Activated CD4-positive, alpha-beta T cell treated with anti-CD3 and anti-CD28 coated beads, Interleukin-2, amount 50 U/mL, for 16 hours (primary cell): ENCODE results near the gene FUT3.
"Not testable (repeated sequence)": the region's sequence is repeated elsewhere in the genome, so short reads cannot be mapped to it uniquely, and the experiment has no call there.

Source experiments
- DNase-seq: peaks from one replicate; pipeline ENCODE4 v3.0.0-alpha.2; 2020

FUT3 gene

DNA sequence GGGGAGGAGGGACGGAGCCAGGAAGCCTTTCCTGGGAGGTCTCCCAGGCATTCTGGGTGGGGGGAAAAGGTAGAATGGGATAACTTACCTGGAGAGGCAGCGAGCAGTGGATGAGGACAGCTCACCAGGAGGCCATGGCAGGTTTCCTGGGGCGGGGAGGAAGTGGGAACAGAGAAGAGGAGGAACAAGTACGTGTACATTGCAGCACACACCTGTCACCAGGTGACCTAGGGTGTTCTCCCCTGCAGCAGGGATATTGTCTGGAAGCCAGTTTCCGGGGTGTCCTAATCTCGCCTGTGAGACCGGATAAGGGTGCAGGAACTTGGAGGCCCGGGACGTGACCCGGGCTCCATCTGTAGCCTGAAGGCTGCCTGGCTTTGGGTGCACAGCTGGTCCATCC, at the start of gene FUT3:
Gene FUT3 (minus strand): TSS at position 148 of the 400 bp plus-strand sequence.
- DNase-seq: no peak

DNA sequence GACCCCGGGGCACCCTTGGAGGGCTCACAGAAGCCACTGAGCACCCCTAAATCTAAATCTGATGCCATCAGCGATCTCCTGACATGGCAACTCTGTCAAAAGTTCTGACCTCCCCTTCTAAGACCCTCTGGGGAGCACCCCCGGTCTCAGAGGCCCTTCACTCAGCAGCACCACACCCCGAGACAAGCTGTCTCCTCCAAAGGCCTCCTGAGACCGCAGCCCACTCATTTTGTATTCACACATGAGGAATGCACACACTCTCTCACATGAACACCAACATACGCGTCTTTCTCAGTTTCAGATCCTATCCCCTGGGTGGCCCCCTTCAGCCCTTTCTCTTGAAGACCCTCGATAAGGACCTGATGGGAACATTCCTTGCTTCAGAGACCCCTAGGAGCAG, 49.7 kb upstream of the FUT3 start:
- DNase-seq: no peak

GRCh38 chr19:5899728-5900526, 48.7 kb upstream of the FUT3 start:
- DNase-seq: no peak

GRCh38 chr19:5897189-5897969, 46.1 kb upstream of the FUT3 start:
- DNase-seq: no peak

GRCh38 chr19:5896365-5897076, 45.3 kb upstream of the FUT3 start:
- DNase-seq: no peak

- DNase-seq: no peak
Measured at GRCh38 chr19:5895890-5896289, 44.6 kb upstream of the FUT3 start.

- DNase-seq: no peak
Measured at GRCh38 chr19:5895409-5895808, 44.2 kb upstream of the FUT3 start.

DNA sequence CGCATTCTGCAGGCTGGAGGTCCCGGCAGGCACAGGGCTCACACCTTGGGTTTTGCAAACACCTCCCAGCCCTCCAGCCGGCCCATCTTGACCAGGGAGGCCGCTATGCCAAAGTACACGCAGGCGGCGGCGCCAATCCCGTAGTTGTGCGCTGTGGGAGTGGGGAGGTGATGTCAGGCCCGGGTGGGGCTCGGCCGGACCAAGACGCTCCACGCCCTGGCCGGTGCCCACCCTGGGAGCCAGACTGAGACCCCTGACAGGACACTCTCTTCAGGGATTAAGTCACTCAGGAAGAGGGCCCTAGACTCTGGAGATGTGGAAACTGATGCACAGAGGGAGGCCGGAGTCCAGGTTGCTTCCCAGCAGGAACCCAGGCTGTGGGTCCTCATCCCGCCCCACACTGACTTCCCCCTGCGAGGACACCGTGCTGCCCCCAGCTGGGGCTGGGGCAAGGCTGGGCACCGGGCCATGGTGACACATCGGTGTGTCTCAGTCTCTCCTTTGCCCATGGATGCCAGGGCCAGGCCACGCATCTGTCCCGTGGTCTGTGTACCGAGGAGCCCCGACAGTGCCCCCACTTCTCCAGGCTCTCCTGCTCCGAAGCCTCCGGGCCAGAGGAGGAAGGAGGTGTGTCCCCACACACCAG, 43.6 kb upstream of the FUT3 start:
- no peak for DNase-seq

GRCh38 chr19:5893907-5894703, 42.9 kb upstream of the FUT3 start:
- DNase-seq: no peak

- DNase-seq: no peak
Measured at GRCh38 chr19:5893296-5893903, 42.2 kb upstream of the FUT3 start.

GRCh38 chr19:5892772-5893275, 41.6 kb upstream of the FUT3 start:
- DNase-seq: no peak

- peak; percentile 17 for DNase-seq
Measured at GRCh38 chr19:5891938-5892771, 40.9 kb upstream of the FUT3 start.

GRCh38 chr19:5891572-5891937, 40.3 kb upstream of the FUT3 start:
- DNase-seq: no peak

DNA sequence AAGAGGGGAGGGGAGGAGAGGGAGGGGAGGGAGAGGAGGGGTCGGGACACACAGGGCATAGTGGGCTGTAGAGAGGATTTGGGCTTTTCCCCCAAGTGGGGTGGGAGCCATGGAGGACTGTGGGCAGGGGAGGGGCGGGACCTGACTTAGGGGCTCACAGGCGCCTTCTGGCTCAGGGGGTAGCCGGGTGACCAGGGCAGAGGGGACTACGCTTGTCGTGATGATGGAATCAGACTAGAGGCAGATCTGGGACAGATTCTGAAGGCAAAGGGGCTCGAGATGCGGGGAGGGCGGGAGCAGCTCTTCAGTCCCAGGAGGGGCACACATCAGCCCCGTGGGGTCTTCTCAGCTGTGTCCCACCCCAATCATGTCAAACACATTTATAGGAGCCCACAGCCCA, 38.9 kb upstream of the FUT3 start:
- DNase-seq: no peak

- no peak for DNase-seq
Measured at GRCh38 chr19:5889288-5889971, 38.2 kb upstream of the FUT3 start.

GRCh38 chr19:5884065-5884811, 33.0 kb upstream of the FUT3 start:
- not testable (repeated sequence) for DNase-seq

- not testable (repeated sequence) for DNase-seq
Measured at GRCh38 chr19:5883157-5883873, 32.1 kb upstream of the FUT3 start.

GRCh38 chr19:5882421-5882968, 31.2 kb upstream of the FUT3 start:
- no peak for DNase-seq
